GM12878 (cell line): ENCODE results near the gene NKX6-1. TPM values are rescaled to one million over a fixed set of nuclear protein-coding genes. Genes with fewer than 3 reads are reported as not detected.

ENCODE experiments used
- ATAC-seq: fragments of 200-7000 bp; cut with Tn5 transposase; 3 replicates; pipeline ENCODE4 v1.9.1; 2020; ENCODE audit warnings: mild to moderate bottlenecking, moderate library complexity
- BruUV-seq: library from RNA; stranded (reverse); fragments of 400-500 nt; replicated peaks from 2 replicates; lab custom pipeline; 2021; lab: Mats Ljungman, UMichigan
- CTCF ChIA-PET: fragments of 300-600 bp; sonication (Branson Sonifier 250); formaldehyde crosslinking; extraction: SDS; loops from one replicate; lab custom pipeline; 2021; ENCODE audit warnings: inconsistent platforms; lab: Yijun Ruan, JAX
- POLR2A ChIA-PET: fragments of 350-600 bp; formaldehyde crosslinking; extraction: SDS; loops from one replicate; lab custom pipeline; 2021; ENCODE audit warnings: inconsistent platforms; lab: Charles Lee
- RAD21 ChIA-PET: fragments of 300-600 bp; sonication (Branson Sonifier 250); formaldehyde crosslinking; loops from one replicate; lab custom pipeline; 2023; ENCODE audit warnings: antibody characterized with exemption; ENCODE audit not compliant: unreplicated experiment; lab: Charles Lee
- SMC1A ChIA-PET: fragments of 300-600 bp; sonication (Branson Sonifier 250); formaldehyde crosslinking; loops from one replicate; lab custom pipeline; 2023; ENCODE audit not compliant: unreplicated experiment, uncharacterized antibody; lab: Charles Lee
- DNase-seq: peaks from one replicate; pipeline ENCODE4 v3.0.0-alpha.2; 2011; ENCODE audit warnings: low read depth, low spot score
- FAIRE-seq: peaks from 3 replicates; lab custom pipeline; 2011; peaks lifted over from hg19 to GRCh38; lab: Jason Lieb, UNC
- H2AFZ ChIP-seq: 2 replicates; pipeline ENCODE4 v1.6.0; 2011; ENCODE audit warnings: low read depth, low read length, control low read depth; ENCODE audit not compliant: control insufficient read depth
- H3K27ac ChIP-seq: 2 replicates; pipeline ENCODE4 v1.5.1; 2011; ENCODE audit warnings: control low read depth; ENCODE audit not compliant: control insufficient read depth, insufficient read depth
- H3K27me3 ChIP-seq, 2 experiments: replicated peaks in 1 of 2; 2 replicates each; pipeline versions ENCODE4 v1.6.0 to v1.6.1; 2011; ENCODE audit warnings: low read length in 1 of 2; ENCODE audit not compliant: control insufficient read depth in 2 of 2, insufficient read depth in 2 of 2
- H3K36me3 ChIP-seq, 2 experiments: 2 replicates each; pipeline ENCODE4 v1.5.1; 2011; ENCODE audit warnings: low read length in 1 of 2; ENCODE audit not compliant: control insufficient read depth in 2 of 2, insufficient read depth in 2 of 2
- H3K4me1 ChIP-seq: 2 replicates; pipeline ENCODE4 v1.6.1; 2011; ENCODE audit warnings: mild to moderate bottlenecking, low read length, moderate library complexity, mixed read lengths; ENCODE audit not compliant: control insufficient read depth, insufficient read depth
- H3K4me2 ChIP-seq: 2 replicates; pipeline ENCODE4 v1.6.0; 2011; ENCODE audit warnings: control low read depth; ENCODE audit not compliant: control insufficient read depth, insufficient read depth
- H3K4me3 ChIP-seq: fragments of 200-600 bp; sonication (generic); 2 replicates; pipeline ENCODE4 v1.5.1; 2016
- H3K79me2 ChIP-seq: 2 replicates; pipeline ENCODE4 v1.6.0; 2011; ENCODE audit warnings: low read length; ENCODE audit not compliant: control insufficient read depth, insufficient read depth
- H3K9ac ChIP-seq: 2 replicates; pipeline ENCODE4 v1.8.0; 2011; ENCODE audit warnings: low read length, control low read depth, mixed read lengths; ENCODE audit not compliant: control insufficient read depth, insufficient read depth
- H3K9me3 ChIP-seq: replicated peaks from 3 replicates; pipeline ENCODE4 v1.5.1; 2011; ENCODE audit warnings: mild to moderate bottlenecking, low read length; ENCODE audit not compliant: control insufficient read depth, insufficient read depth
- H4K20me1 ChIP-seq: 2 replicates; pipeline ENCODE4 v1.6.0; 2011; ENCODE audit not compliant: control insufficient read depth, insufficient read depth
- BCL11A ChIP-seq: IDR thresholded peaks from 2 replicates; pipeline ENCODE4 v1.6.1; 2011; ENCODE audit warnings: low read depth, low read length
- BCL3 ChIP-seq: IDR thresholded peaks from 2 replicates; pipeline ENCODE4 v1.6.1; 2011; ENCODE audit warnings: borderline replicate concordance, low read depth, mild to moderate bottlenecking, moderate library complexity, low read length; ENCODE audit not compliant: insufficient read depth, poor library complexity, severe bottlenecking
- E4F1 ChIP-seq: fragments of 450-650 bp; IDR thresholded peaks from 2 replicates; pipeline ENCODE4 v1.6.1; 2018; ENCODE audit warnings: borderline replicate concordance, mild to moderate bottlenecking; ENCODE audit not compliant: partially characterized antibody
- EP300 ChIP-seq, 2 experiments: fragments of 150-350 bp in 1 of 2; IDR thresholded peaks; 2 replicates each; pipeline ENCODE4 v1.6.1; 2011 to 2012; ENCODE audit warnings: low read depth in 2 of 2, low read length in 2 of 2, borderline replicate concordance in 1 of 2, improper control_type of control experiment in 1 of 2, inconsistent platforms in 1 of 2; ENCODE audit not compliant: control insufficient read depth in 1 of 2
- EZH2 ChIP-seq: IDR thresholded peaks from 2 replicates; pipeline ENCODE4 v1.6.1; 2012; ENCODE audit warnings: low read depth, mild to moderate bottlenecking, control low read depth, inconsistent platforms, low read length, borderline replicate concordance; ENCODE audit not compliant: control insufficient read depth
- HDAC6 ChIP-seq: fragments of 200-600 bp; sonication (generic); IDR thresholded peaks from one replicate; pipeline ENCODE4 v1.8.0; 2017; ENCODE audit warnings: antibody characterized with exemption; ENCODE audit not compliant: unreplicated experiment
- IKZF2 ChIP-seq, 2 experiments: fragments of 450-650 bp; IDR thresholded peaks; 2 replicates each; pipeline ENCODE4 v1.6.1; 2017; ENCODE audit warnings: mild to moderate bottlenecking in 2 of 2, moderate library complexity in 2 of 2
- RELA ChIP-seq: fragments of 450-650 bp; IDR thresholded peaks from 2 replicates; pipeline ENCODE4 v1.8.0; 2014; ENCODE audit warnings: borderline replicate concordance; ENCODE audit not compliant: partially characterized antibody
- ZBTB4 ChIP-seq: fragments of 450-650 bp; formaldehyde crosslinking; IDR thresholded peaks from 2 replicates; pipeline ENCODE4 v1.4.0; 2022; ENCODE audit warnings: mild to moderate bottlenecking, moderate library complexity
- ZNF622 ChIP-seq: fragments of 450-650 bp; IDR thresholded peaks from 2 replicates; pipeline ENCODE4 v1.6.1; 2017; ENCODE audit warnings: mild to moderate bottlenecking, inconsistent platforms
- WGBS: methylation state at CpG from one replicate; pipeline ENCODE4 v1.1.6; 2016; ENCODE audit warnings: low lambda C conversion rate; ENCODE audit not compliant: insufficient replicate concordance, insufficient coverage; ENCODE audit errors: missing lambda C conversion rate; 5-methylcytosine and 5-hydroxymethylcytosine counted together
- in situ Hi-C: fragments of 300-500 bp; cut with MboI; formaldehyde crosslinking; loops from 9 replicates; pipeline ENCODE4 v1.14.3; 2018; ENCODE audit warnings: mixed read lengths
- intact Hi-C: fragments of 100-400 bp; cut with micrococcal nuclease; formaldehyde crosslinking; loops from one replicate; pipeline ENCODE4 v1.14.2; 2022; ENCODE audit not compliant: unreplicated experiment
- polyA plus RNA-seq, 11 experiments: library from polyadenylated mRNA; depleted of rRNA in 4 of 11; unstranded in 6 of 11; stranded (reverse) in 5 of 11; fragments of >200 nt; fragmentation: Nextera tagmentation in 4 of 11; fragmentation: Illumina TruSeq in 1 of 11; extraction: Ambion mirVana in 4 of 11; extraction: Trizol in 1 of 11; gene quantifications; 1 replicate in 1 of 11; 2 replicates in 10 of 11; pipeline versions ENCODE4 v1.2.1 to v1.2.3, GENCODE V29; 2011 to 2016; ENCODE audit warnings: inconsistent platforms in 2 of 11, missing spikeins in 2 of 11, low read depth in 1 of 11
- total RNA-seq, 4 experiments: library from RNA; depleted of rRNA in 3 of 4; stranded (reverse); fragments of >200 nt in 3 of 4; fragmentation: Illumina TruSeq in 1 of 4; extraction: Trizol in 1 of 4; gene quantifications; 2 replicates each; pipeline versions ENCODE4 v1.2.1 to v1.2.3, GENCODE V29; 2013 to 2021

Gene NKX6-1
- total and polyA plus RNA-seq, 10 of the 15 experiments (the other 5 are each of a cell fraction or from before 2014, with no cell fraction given): not detected

- TF ChIP-seq BCL11A (no peak), BCL3 (no peak), RELA (no peak), EZH2 (no peak), ZNF622 (no peak)
Measured at GRCh38 chr4:84492290-84492689, 6.8 kb downstream of the NKX6-1 start (continued).

- H3K4me1 ChIP-seq: no peaks in the 10 kb centered on the region
- ChIA-PET RAD21 (no interaction called here), SMC1A (no interaction called here), CTCF (interaction anchor here (0.7 kb wide), 1 partner anchor 51 kb away, joined by 6 read pairs; no protein-coding TSS in a partner anchor), POLR2A (no interaction called here)
- no peaks in the 10 kb centered on the region for H3K79me2 ChIP-seq
- FAIRE-seq (no peak), DNase-seq (no peak), ATAC-seq (no peak)
- H3K27me3 ChIP-seq: peaks cover 7 to 10% of the 10 kb centered on the region in 2 experiments
- TF ChIP-seq E4F1 (no peak), IKZF2 (IDR thresholded peaks at IDR 0.05) (no peak), BCL3 (no peak), ZBTB4 (CRISPR knock-in tag) (no peak), HDAC6 (no peak), EP300 (IDR thresholded peaks at IDR 0.05; ENCODE audit: borderline replicate concordance in 1 of 2, control insufficient read depth in 1 of 2, low read depth in 2 of 2, low read length in 2 of 2) (no peak)
- no peak overlapping the region for H3K4me3 ChIP-seq
- intact Hi-C loops: no loop called here
- 41% methylated on average over 6 of the region's 6 CpGs for WGBS
- H3K36me3 ChIP-seq: no peaks in the 10 kb centered on the region
- H4K20me1 ChIP-seq: no peaks in the 10 kb centered on the region
- no peak overlapping the region for H2AFZ ChIP-seq
- H3K9ac ChIP-seq: no peak overlapping the region
- no peak overlapping the region for H3K27ac ChIP-seq
- H3K9me3 ChIP-seq: no peaks in the 10 kb centered on the region; the same call in 1 of the 3 replicates
- no peak overlapping the region for H3K4me2 ChIP-seq
- in situ Hi-C loops: no loop called here
- BruUV-seq: no TSS peak
Measured at GRCh38 chr4:84491481-84491880, 7.6 kb downstream of the NKX6-1 start.
